Endothelial cell of umbilical vein (primary cell): ENCODE data around the gene BDH1. TPM values are rescaled to one million over a fixed set of nuclear protein-coding genes. Genes with fewer than 3 reads are reported as not detected.

Experiments
- BruUV-seq: library from RNA; stranded (reverse); fragments of 400-500 nt; replicated peaks from 2 replicates; lab custom pipeline; 2021; lab: Mats Ljungman, UMichigan
- CTCF ChIA-PET: fragments of 300-600, 350-600 bp; sonication (Branson Sonifier 250); formaldehyde crosslinking; loops from one replicate; lab custom pipeline; 2021; ENCODE audit warnings: antibody characterized with exemption, inconsistent platforms; lab: Charles Lee
- POLR2A ChIA-PET: fragments of 300-600, 350-600 bp; sonication (Branson Sonifier 250); formaldehyde crosslinking; loops from one replicate; lab custom pipeline; 2021; ENCODE audit warnings: antibody characterized with exemption, inconsistent platforms; lab: Charles Lee
- DNase-seq: peaks from one replicate; pipeline ENCODE4 v3.0.0-alpha.2; 2011; ENCODE audit warnings: low read depth, low spot score
- FAIRE-seq: peaks from 2 replicates; lab custom pipeline; 2011; peaks lifted over from hg19 to GRCh38; lab: Jason Lieb, UNC
- H2AFZ ChIP-seq: 2 replicates; pipeline ENCODE4 v1.6.0; 2012; ENCODE audit warnings: low read depth, low read length, control low read depth, inconsistent platforms
- H3K27ac ChIP-seq: 2 replicates; pipeline ENCODE4 v1.5.1; 2011; ENCODE audit warnings: low read depth, mild to moderate bottlenecking, control low read depth, low read length, moderate library complexity; ENCODE audit not compliant: insufficient read depth
- H3K27me3 ChIP-seq, 2 experiments: 2 replicates each; pipeline versions ENCODE4 v1.6.0 to v1.6.1; 2011; ENCODE audit warnings: low read length in 2 of 2, mixed read lengths in 1 of 2; ENCODE audit not compliant: control insufficient read depth in 2 of 2, insufficient read depth in 2 of 2
- H3K36me3 ChIP-seq, 2 experiments: 2 replicates in 1 of 2; 3 replicates in 1 of 2; pipeline ENCODE4 v1.5.1; 2011; ENCODE audit warnings: low read length in 2 of 2, mild to moderate bottlenecking in 1 of 2, moderate library complexity in 1 of 2; ENCODE audit not compliant: control insufficient read depth in 2 of 2, insufficient read depth in 2 of 2; ENCODE audit errors: extremely low read depth in 1 of 2
- H3K4me1 ChIP-seq: 3 replicates; pipeline ENCODE4 v1.5.1; 2011; ENCODE audit warnings: mild to moderate bottlenecking, low read length; ENCODE audit not compliant: control insufficient read depth, insufficient read depth; ENCODE audit errors: extremely low read depth
- H3K4me2 ChIP-seq: 2 replicates; pipeline ENCODE4 v1.6.1; 2011; ENCODE audit warnings: low read length, control low read depth, mixed read lengths; ENCODE audit not compliant: insufficient read depth
- H3K4me3 ChIP-seq, 3 experiments: fragments of 200-600 bp in 1 of 3; sonication (generic), shearing (Covaris generic) in 1 of 3; replicated peaks in 1 of 3; 2 replicates each; pipeline ENCODE4 v1.5.1; 2011 to 2016; ENCODE audit warnings: control low read depth in 3 of 3, low read length in 3 of 3, mild to moderate bottlenecking in 2 of 3, inconsistent platforms in 1 of 3, low read depth in 1 of 3, moderate library complexity in 1 of 3; ENCODE audit not compliant: insufficient read depth in 1 of 3
- H3K79me2 ChIP-seq: 2 replicates; pipeline ENCODE4 v1.6.0; 2012; ENCODE audit warnings: low read length, inconsistent platforms; ENCODE audit not compliant: control insufficient read depth, insufficient read depth
- H3K9ac ChIP-seq: replicated peaks from 2 replicates; pipeline ENCODE3; 2011; ENCODE audit warnings: low read length, control low read depth; ENCODE audit not compliant: insufficient read depth; ENCODE audit errors: extremely low read depth
- H3K9me1 ChIP-seq: replicated peaks from 3 replicates; pipeline ENCODE4 v1.6.0; 2011; ENCODE audit warnings: mild to moderate bottlenecking, low read length; ENCODE audit not compliant: control insufficient read depth, insufficient read depth; ENCODE audit errors: extremely low read depth
- H3K9me3 ChIP-seq: replicated peaks from 2 replicates; pipeline ENCODE4 v1.5.1; 2012; ENCODE audit warnings: low read length, inconsistent platforms; ENCODE audit not compliant: control insufficient read depth, insufficient read depth
- H4K20me1 ChIP-seq: replicated peaks from 2 replicates; pipeline ENCODE3; 2011; ENCODE audit warnings: mild to moderate bottlenecking, low read length; ENCODE audit not compliant: control insufficient read depth, insufficient read depth; ENCODE audit errors: extremely low read depth
- CTCF ChIP-seq, 2 donors: IDR thresholded peaks; 1 replicate in 1 of 2; 2 replicates in 1 of 2; pipeline ENCODE4 v1.5.1; 2011; ENCODE audit warnings: low read length in 2 of 2, mild to moderate bottlenecking in 2 of 2, moderate library complexity in 2 of 2, control low read depth in 1 of 2, inconsistent platforms in 1 of 2, low read depth in 1 of 2; ENCODE audit not compliant: insufficient read depth in 1 of 2; ENCODE audit errors: extremely low read depth in 1 of 2
- EZH2 ChIP-seq: IDR thresholded peaks from 2 replicates; pipeline ENCODE4 v1.6.1; 2012; ENCODE audit warnings: borderline replicate concordance, low read depth, mild to moderate bottlenecking, moderate library complexity, low read length, inconsistent platforms; ENCODE audit not compliant: severe bottlenecking
- FOS ChIP-seq: IDR thresholded peaks from 2 replicates; pipeline ENCODE4 v1.6.1; 2011; ENCODE audit warnings: mild to moderate bottlenecking, low read length, moderate library complexity, borderline replicate concordance; ENCODE audit not compliant: insufficient read depth
- GATA2 ChIP-seq: IDR thresholded peaks from 2 replicates; pipeline ENCODE4 v1.7.0; 2011; ENCODE audit warnings: low read depth, mild to moderate bottlenecking, moderate library complexity, mixed read lengths, low read length; ENCODE audit not compliant: insufficient read length, insufficient read depth
- JUN ChIP-seq: IDR thresholded peaks from 2 replicates; pipeline ENCODE4 v1.6.1; 2011; ENCODE audit warnings: borderline replicate concordance, low read depth; ENCODE audit not compliant: insufficient read length, insufficient read depth
- MAX ChIP-seq: IDR thresholded peaks from 2 replicates; pipeline ENCODE4 v1.6.1; 2011; ENCODE audit not compliant: insufficient read depth, insufficient read length
- MYC ChIP-seq: IDR thresholded peaks from one replicate; pipeline ENCODE4 v1.6.1; 2011; ENCODE audit warnings: mild to moderate bottlenecking, low read depth, low read length
- POLR2A ChIP-seq: IDR thresholded peaks from 2 replicates; pipeline ENCODE4 v1.6.1; 2012; ENCODE audit warnings: low read depth, mild to moderate bottlenecking, control low read depth, low read length
- POLR2AphosphoS5 ChIP-seq: IDR thresholded peaks from 2 replicates; pipeline ENCODE4 v1.6.1; 2012; ENCODE audit warnings: low read depth, mild to moderate bottlenecking, control low read depth, low read length, moderate library complexity; ENCODE audit not compliant: insufficient read depth
- dilution Hi-C: fragments of 300-500 bp; cut with MboI; formaldehyde crosslinking; loops from one replicate; pipeline ENCODE4 v1.15.0; 2019; ENCODE audit warnings: low sequenced_read_pairs; ENCODE audit not compliant: extremely low pct_ligation_motif_present
- intact Hi-C: fragments of 100-400 bp; cut with micrococcal nuclease; formaldehyde crosslinking; loops from one replicate; pipeline ENCODE4 v1.10.0; 2022
- polyA plus RNA-seq, 4 experiments: library from polyadenylated mRNA; depleted of rRNA in 3 of 4; stranded (reverse) in 3 of 4; unstranded in 1 of 4; fragments of >200 nt; gene quantifications; 2 replicates each; pipeline versions ENCODE4 v1.2.1 to v1.2.3, GENCODE V29; 2011 to 2012; ENCODE audit warnings: missing spikeins in 1 of 4
- total RNA-seq: library from RNA; stranded (reverse); gene quantifications from 2 replicates; pipeline ENCODE4 v1.2.3, GENCODE V29; 2021

The BDH1 gene
- total and polyA plus RNA-seq, 2 donors (not counting 3 experiments of a cell fraction or from before 2014, with no cell fraction given) = 6.9 to 12.2 TPM

GRCh38 chr3:197468167-197468566, 87.6 kb downstream of the BDH1 start:
- Histone ChIP-seq H3K36me3 (no peaks in the 10 kb centered on the region), H2AFZ (no peak overlapping the region), H4K20me1 (no peaks in the 10 kb centered on the region), H3K27ac (no peak overlapping the region), H3K4me3 (no peak overlapping the region), H3K4me1 (peaks cover 33% of the 10 kb centered on the region), H3K79me2 (no peaks in the 10 kb centered on the region), H3K4me2 (no peak overlapping the region), H3K9me1 (no peaks in the 10 kb centered on the region), H3K27me3 (no peaks in the 10 kb centered on the region), H3K9me3 (no peaks in the 10 kb centered on the region), H3K9ac (no peak overlapping the region)
- FAIRE-seq = no peak
- CTCF ChIA-PET = interaction anchor here (1.2 to 2.5 kb wide), 3 partner anchors 10 to 212 kb away, joined by 4 to 19 read pairs (median 6); no protein-coding TSS in a partner anchor
- no peak for DNase-seq
- intact Hi-C loops (no loop called here), dilution Hi-C loops (no loop called here)
- POLR2A ChIA-PET = no interaction called here
- TF ChIP-seq JUN = no peak
- TF ChIP-seq GATA2 = no peak
- TF ChIP-seq FOS = no peak
- TF ChIP-seq POLR2A = no peak
- TF ChIP-seq MYC = no peak
- TF ChIP-seq CTCF (IDR thresholded peaks at IDR 0.05; ENCODE audit: extremely low read depth in 1 of 2, insufficient read depth in 1 of 2, low read depth in 1 of 2, low read length in 2 of 2) = no peak
- no peak for TF ChIP-seq EZH2
- no peak for TF ChIP-seq MAX
- TF ChIP-seq POLR2AphosphoS5 = no peak
- no TSS peak for BruUV-seq
